ENCODE measurements around the gene ANLN. TPM values are rescaled to one million over a fixed set of nuclear protein-coding genes. Genes with fewer than 3 reads are reported as not detected.

The ANLN gene
- 1 to 10 TPM; 2.5 to 5.8 (median 5.1) TPM for total RNA-seq

DNA sequence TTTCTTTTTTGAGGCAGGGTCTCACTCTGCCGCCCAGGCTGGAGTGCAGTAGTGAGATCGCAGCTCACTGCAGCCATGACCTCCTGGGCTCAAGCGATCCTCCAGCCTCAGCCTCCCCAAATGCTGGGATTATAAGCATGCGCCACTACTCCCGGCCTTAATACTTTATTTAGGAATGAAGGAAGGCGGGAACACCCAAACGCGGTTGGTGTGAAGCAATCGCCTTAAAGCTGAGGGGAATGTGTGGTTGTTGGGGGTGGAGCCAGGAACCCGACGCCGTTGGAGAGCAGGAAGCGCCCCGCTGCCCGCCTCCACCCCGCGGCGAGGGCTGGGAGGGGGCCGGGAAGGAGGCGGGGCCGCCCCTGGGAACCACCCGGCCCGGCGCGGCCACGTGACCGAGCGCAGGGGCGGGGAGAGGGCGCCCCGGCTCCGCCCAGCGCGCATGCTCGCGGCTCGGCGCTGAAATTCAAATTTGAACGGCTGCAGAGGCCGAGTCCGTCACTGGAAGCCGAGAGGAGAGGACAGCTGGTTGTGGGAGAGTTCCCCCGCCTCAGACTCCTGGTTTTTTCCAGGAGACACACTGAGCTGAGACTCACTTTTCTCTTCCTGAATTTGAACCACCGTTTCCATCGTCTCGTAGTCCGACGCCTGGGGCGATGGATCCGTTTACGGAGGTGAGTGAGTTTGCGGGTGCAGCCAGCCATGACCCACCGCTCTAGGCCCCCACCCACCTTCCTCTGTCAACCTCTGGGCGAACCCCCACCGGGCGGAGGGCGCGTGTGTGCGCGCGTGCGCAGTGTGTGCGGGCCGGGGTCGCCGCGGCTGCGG is at the start of gene ANLN:
Gene ANLN (plus strand): TSS at position 492 of the 828 bp plus-strand sequence. CDS start 165 bp downstream, at position 657.
- WGBS, 2 donors, result 3 to 4% methylated on average over 39 to 64 of the region's 68 CpGs
- H3K4me1 ChIP-seq, result peaks cover 9 to 28% (median 11%) of the 10 kb centered on the region in 4 donors
- H3K9me3 ChIP-seq, result peaks cover 0 to 4% (median 0%) of the 10 kb centered on the region in 4 donors
- DNase-seq, result peak; percentile 97 to 98
- H3K4me3 ChIP-seq, result peak within 1 kb of the TSS; percentile 67 to 74 (median 70)
- peak; percentile 97 to 99 for ATAC-seq (ENCODE audit: low FRiP score in 2 of 2)
- no peaks in the 10 kb centered on the region for H3K27me3 ChIP-seq
- peak within 1 kb of the TSS; percentile 35 to 81 (median 64) for H3K27ac ChIP-seq
- TF ChIP-seq POLR2AphosphoS5 (IDR thresholded peaks at IDR 0.05) (peak in 1 of 2 donors; percentile 61), CTCF (IDR thresholded peaks at IDR 0.05) (no peak)
- no peaks in the 10 kb centered on the region for H3K36me3 ChIP-seq

GRCh38 chr7:36343548-36343947 is 46.1 kb upstream of the ANLN start:
- Histone ChIP-seq H3K36me3 (no peaks in the 10 kb centered on the region), H3K4me1 (no peaks in the 10 kb centered on the region), H3K27ac (no peak overlapping the region), H3K4me3 (no peak overlapping the region), H3K9me3 (no peaks in the 10 kb centered on the region), H3K27me3 (no peaks in the 10 kb centered on the region)
- 80 to 89% methylated on average over 1 of the region's 1 CpG for WGBS, 2 donors
- TF ChIP-seq CTCF (IDR thresholded peaks at IDR 0.05) (no peak), POLR2AphosphoS5 (IDR thresholded peaks at IDR 0.05) (no peak), EP300 (IDR thresholded peaks at IDR 0.05) (no peak)
- DNase-seq (no peak), ATAC-seq (ENCODE audit: low FRiP score in 2 of 2) (no peak)

GRCh38 chr7:36344622-36345021 is 45.0 kb upstream of the ANLN start:
- Histone ChIP-seq H3K36me3 (no peaks in the 10 kb centered on the region), H3K27ac (no peak overlapping the region), H3K4me1 (no peaks in the 10 kb centered on the region), H3K4me3 (no peak overlapping the region), H3K9me3 (no peaks in the 10 kb centered on the region), H3K27me3 (no peaks in the 10 kb centered on the region)
- no peak for DNase-seq
- TF ChIP-seq EP300 (IDR thresholded peaks at IDR 0.05), result no peak
- TF ChIP-seq POLR2AphosphoS5 (IDR thresholded peaks at IDR 0.05), result no peak
- no peak for TF ChIP-seq CTCF (IDR thresholded peaks at IDR 0.05)
- TF ChIP-seq POLR2A (IDR thresholded peaks at IDR 0.05), result no peak
- no peak for ATAC-seq (ENCODE audit: low FRiP score in 2 of 2)
- 69 to 78% methylated on average over 2 of the region's 2 CpGs for WGBS, 2 donors

GRCh38 chr7:36346260-36346831 is 43.3 kb upstream of the ANLN start:
- Histone ChIP-seq H3K4me1 (no peaks in the 10 kb centered on the region), H3K27me3 (no peaks in the 10 kb centered on the region), H3K9me3 (no peaks in the 10 kb centered on the region), H3K36me3 (no peaks in the 10 kb centered on the region), H3K4me3 (no peak overlapping the region), H3K27ac (no peak overlapping the region)
- no peak for ATAC-seq (ENCODE audit: low FRiP score in 2 of 2)
- TF ChIP-seq CTCF (IDR thresholded peaks at IDR 0.05), result no peak
- TF ChIP-seq EP300 (IDR thresholded peaks at IDR 0.05), result no peak
- TF ChIP-seq POLR2AphosphoS5 (IDR thresholded peaks at IDR 0.05), result no peak
- no peak for TF ChIP-seq POLR2A (IDR thresholded peaks at IDR 0.05)
- 81 to 87% methylated on average over 6 of the region's 6 CpGs for WGBS, 2 donors
- no peak for DNase-seq
